A673 (cell line): Measurements from ENCODE around the gene LRP1-AS. TPM values are rescaled to one million over a fixed set of nuclear protein-coding genes. Genes with fewer than 3 reads are reported as not detected.
A peak's percentile ranks its signal among the peaks of the same experiment; 100 is the strongest.

ENCODE experiments used
- BruUV-seq: library from RNA; stranded (reverse); fragments of 400-500 nt; replicated peaks from 2 replicates; lab custom pipeline; 2021; lab: Mats Ljungman, UMichigan
- CTCF ChIA-PET: fragments of 300-600 bp; sonication (Branson Sonifier 250); formaldehyde crosslinking; loops from one replicate; lab custom pipeline; 2022; ENCODE audit warnings: antibody characterized with exemption; lab: Charles Lee
- POLR2A ChIA-PET: fragments of 300-600 bp; sonication (Branson Sonifier 250); formaldehyde crosslinking; loops from one replicate; lab custom pipeline; 2022; ENCODE audit warnings: antibody characterized with exemption; ENCODE audit not compliant: low non-redundant PET; lab: Charles Lee
- DNase-seq: peaks from one replicate; pipeline ENCODE4 v3.0.0-alpha.2; 2015; ENCODE audit warnings: low spot score
- H3K27ac ChIP-seq: fragments of 200-600 bp; sonication (generic); 2 replicates; pipeline ENCODE4 v1.5.1; 2016; ENCODE audit warnings: mixed run types, low read depth, mild to moderate bottlenecking, mixed read lengths, antibody characterized with exemption, low read length; ENCODE audit not compliant: poor library complexity, severe bottlenecking
- H3K27me3 ChIP-seq: fragments of 200-600 bp; sonication (generic); replicated peaks from 2 replicates; pipeline ENCODE4 v1.6.1; 2017; ENCODE audit warnings: mixed run types, low read depth, mild to moderate bottlenecking, mixed read lengths, antibody characterized with exemption, low read length; ENCODE audit not compliant: insufficient read depth, poor library complexity
- H3K36me3 ChIP-seq: fragments of 200-600 bp; sonication (generic); 2 replicates; pipeline ENCODE4 v1.6.1; 2016; ENCODE audit warnings: mixed run types, mild to moderate bottlenecking, mixed read lengths, antibody characterized with exemption, low read length; ENCODE audit not compliant: insufficient read depth, poor library complexity, severe bottlenecking
- H3K4me1 ChIP-seq: fragments of 200-600 bp; sonication (generic); 2 replicates; pipeline ENCODE4 v1.6.1; 2017; ENCODE audit warnings: mixed run types, mild to moderate bottlenecking, mixed read lengths, antibody characterized with exemption, low read length; ENCODE audit not compliant: insufficient read depth, poor library complexity, severe bottlenecking
- H3K4me3 ChIP-seq: fragments of 200-600 bp; sonication (generic); 2 replicates; pipeline ENCODE4 v1.5.1; 2016; ENCODE audit warnings: low read depth, mixed run types, mild to moderate bottlenecking, mixed read lengths, low read length; ENCODE audit not compliant: poor library complexity, severe bottlenecking
- H3K9me3 ChIP-seq: fragments of 200-600 bp; sonication (generic); 2 replicates; pipeline ENCODE4 v1.6.1; 2016; ENCODE audit warnings: mixed run types, low read depth, mild to moderate bottlenecking, mixed read lengths, antibody characterized with exemption, low read length; ENCODE audit not compliant: poor library complexity, severe bottlenecking
- EZH2 ChIP-seq: fragments of 200-600 bp; sonication (generic); IDR thresholded peaks from 2 replicates; pipeline ENCODE4 v1.6.1; 2017; ENCODE audit warnings: borderline replicate concordance, low read depth, mild to moderate bottlenecking, mixed read lengths, antibody characterized with exemption, low read length; ENCODE audit not compliant: poor library complexity, severe bottlenecking
- intact Hi-C: fragments of 100-400 bp; cut with micrococcal nuclease; formaldehyde crosslinking; loops from one replicate; pipeline ENCODE4 v1.10.0; 2022; ENCODE audit not compliant: unreplicated experiment
- total RNA-seq: library from RNA; stranded (reverse); gene quantifications from 2 replicates; pipeline ENCODE4 v1.2.3, GENCODE V29; 2021
- TF ChIP-seq, protein P1 (sequence below): fragments of 300-800, 200-600 bp; sonication (generic); conservative IDR thresholded peaks from 2 replicates; pipeline ENCODE4 v1.5.1; 2017; ENCODE audit warnings: low read depth, mild to moderate bottlenecking, antibody characterized with exemption, low read length, moderate library complexity, mixed read lengths

The LRP1-AS gene
- total RNA-seq, 1 experiment from 2014 or later, result not detected

DNA sequence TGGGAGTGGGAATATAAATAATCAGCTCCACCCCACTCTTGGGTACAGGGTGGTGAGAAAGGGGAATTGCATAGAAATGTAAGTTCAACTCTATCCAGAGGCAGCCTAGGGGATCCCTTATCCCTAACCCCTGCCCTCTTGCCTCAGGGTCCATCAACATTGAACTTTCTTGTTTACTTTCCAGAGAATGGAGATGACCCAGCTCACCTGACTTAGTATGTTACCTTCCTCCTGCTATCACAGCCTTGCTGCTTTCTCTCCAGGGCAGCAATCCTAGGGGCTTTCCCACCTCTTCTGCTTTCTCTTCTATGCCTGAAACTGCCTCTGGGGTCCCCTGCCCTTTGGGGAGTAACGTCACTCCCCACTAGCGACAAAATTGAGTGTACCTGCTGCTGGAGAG lies 16.5 kb downstream of the LRP1-AS start:
- DNase-seq, result no peak
- POLR2A ChIA-PET, result no interaction called here
- peaks cover 23% of the 10 kb centered on the region for H3K4me1 ChIP-seq
- no peak for TF ChIP-seq EZH2
- TF ChIP-seq, protein P1, sequence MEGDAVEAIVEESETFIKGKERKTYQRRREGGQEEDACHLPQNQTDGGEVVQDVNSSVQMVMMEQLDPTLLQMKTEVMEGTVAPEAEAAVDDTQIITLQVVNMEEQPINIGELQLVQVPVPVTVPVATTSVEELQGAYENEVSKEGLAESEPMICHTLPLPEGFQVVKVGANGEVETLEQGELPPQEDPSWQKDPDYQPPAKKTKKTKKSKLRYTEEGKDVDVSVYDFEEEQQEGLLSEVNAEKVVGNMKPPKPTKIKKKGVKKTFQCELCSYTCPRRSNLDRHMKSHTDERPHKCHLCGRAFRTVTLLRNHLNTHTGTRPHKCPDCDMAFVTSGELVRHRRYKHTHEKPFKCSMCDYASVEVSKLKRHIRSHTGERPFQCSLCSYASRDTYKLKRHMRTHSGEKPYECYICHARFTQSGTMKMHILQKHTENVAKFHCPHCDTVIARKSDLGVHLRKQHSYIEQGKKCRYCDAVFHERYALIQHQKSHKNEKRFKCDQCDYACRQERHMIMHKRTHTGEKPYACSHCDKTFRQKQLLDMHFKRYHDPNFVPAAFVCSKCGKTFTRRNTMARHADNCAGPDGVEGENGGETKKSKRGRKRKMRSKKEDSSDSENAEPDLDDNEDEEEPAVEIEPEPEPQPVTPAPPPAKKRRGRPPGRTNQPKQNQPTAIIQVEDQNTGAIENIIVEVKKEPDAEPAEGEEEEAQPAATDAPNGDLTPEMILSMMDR, result no peak
- H3K4me3 ChIP-seq, result no peak overlapping the region
- no peaks in the 10 kb centered on the region for H3K36me3 ChIP-seq
- H3K27ac ChIP-seq, result no peak overlapping the region
- CTCF ChIA-PET, result no interaction called here
- no peaks in the 10 kb centered on the region for H3K27me3 ChIP-seq
- H3K9me3 ChIP-seq, result no peaks in the 10 kb centered on the region
- no TSS peak for BruUV-seq
- intact Hi-C loops, result no loop called here

GRCh38 chr12:57129889-57130288 lies 17.5 kb downstream of the LRP1-AS start:
- CTCF ChIA-PET, result no interaction called here
- intact Hi-C loops, result loop anchor here (5.0 kb wide), 1 partner anchor 112 kb away; no protein-coding TSS in a partner anchor
- H3K9me3 ChIP-seq, result no peaks in the 10 kb centered on the region
- DNase-seq, result no peak
- peak overlapping the region; percentile 92 for H3K4me3 ChIP-seq
- H3K27me3 ChIP-seq, result no peaks in the 10 kb centered on the region
- peaks cover 14% of the 10 kb centered on the region for H3K4me1 ChIP-seq
- POLR2A ChIA-PET, result no interaction called here
- TF ChIP-seq, protein P1, result no peak
- no peak for TF ChIP-seq EZH2
- H3K36me3 ChIP-seq, result no peaks in the 10 kb centered on the region
- BruUV-seq, result no TSS peak
- H3K27ac ChIP-seq, result no peak overlapping the region

DNA sequence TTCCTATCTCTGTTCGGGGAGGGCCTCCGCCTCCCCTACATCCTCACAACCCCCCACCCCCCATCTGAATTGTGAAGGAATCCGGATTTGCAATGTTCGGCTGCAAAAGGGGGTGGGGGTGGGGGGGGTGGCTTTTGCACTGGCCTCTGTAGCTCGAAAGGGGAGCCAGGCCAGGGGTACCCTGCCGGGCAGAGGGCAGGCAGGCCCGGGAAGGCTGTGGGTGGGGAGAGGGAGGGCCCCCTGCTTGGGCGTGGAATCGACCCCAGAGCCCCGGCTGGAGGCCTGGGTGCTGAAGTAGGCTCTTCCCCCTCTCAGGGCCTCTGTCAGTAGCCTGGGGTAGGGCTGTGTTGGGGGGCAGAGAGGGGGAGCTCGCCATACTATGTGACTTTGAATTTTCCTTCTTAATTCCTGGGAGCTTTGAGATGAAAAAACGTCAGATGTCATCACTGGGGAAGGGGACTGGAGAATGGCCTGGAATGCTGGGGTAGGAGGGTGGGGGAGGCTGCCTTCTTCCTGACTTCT lies 18.0 kb downstream of the LRP1-AS start:
- no peak for DNase-seq
- H3K36me3 ChIP-seq, result no peaks in the 10 kb centered on the region
- H3K9me3 ChIP-seq, result no peaks in the 10 kb centered on the region
- H3K27me3 ChIP-seq, result no peaks in the 10 kb centered on the region
- no TSS peak for BruUV-seq
- CTCF ChIA-PET, result no interaction called here
- no peak for TF ChIP-seq EZH2
- TF ChIP-seq, protein P1, result no peak
- intact Hi-C loops, result loop anchor here (5.0 kb wide), 1 partner anchor 113 kb away; no protein-coding TSS in a partner anchor
- peak overlapping the region; percentile 92 for H3K4me3 ChIP-seq
- peak overlapping the region; percentile 67 for H3K27ac ChIP-seq
- POLR2A ChIA-PET, result no interaction called here
- H3K4me1 ChIP-seq, result peaks cover 14% of the 10 kb centered on the region
